Uterus (tissue), 2 donors: ENCODE data around the gene RFESD.

ENCODE experiments used
- CTCF ChIP-seq, 4 experiments: fragments of 200-600 bp in 2 of 4; fragments of 450-650 bp in 2 of 4; sonication (generic) in 2 of 4; IDR thresholded peaks; one replicate each; pipeline ENCODE4 v1.5.1; 2016 to 2019; ENCODE audit warnings: antibody characterized with exemption in 4 of 4, mild to moderate bottlenecking in 2 of 4, moderate library complexity in 1 of 4
- POLR2A ChIP-seq, 2 donors: fragments of 450-650 bp; IDR thresholded peaks; one replicate each; pipeline ENCODE4 v1.6.1; 2016; ENCODE audit warnings: antibody characterized with exemption in 2 of 2, mild to moderate bottlenecking in 1 of 2, moderate library complexity in 1 of 2

DNA sequence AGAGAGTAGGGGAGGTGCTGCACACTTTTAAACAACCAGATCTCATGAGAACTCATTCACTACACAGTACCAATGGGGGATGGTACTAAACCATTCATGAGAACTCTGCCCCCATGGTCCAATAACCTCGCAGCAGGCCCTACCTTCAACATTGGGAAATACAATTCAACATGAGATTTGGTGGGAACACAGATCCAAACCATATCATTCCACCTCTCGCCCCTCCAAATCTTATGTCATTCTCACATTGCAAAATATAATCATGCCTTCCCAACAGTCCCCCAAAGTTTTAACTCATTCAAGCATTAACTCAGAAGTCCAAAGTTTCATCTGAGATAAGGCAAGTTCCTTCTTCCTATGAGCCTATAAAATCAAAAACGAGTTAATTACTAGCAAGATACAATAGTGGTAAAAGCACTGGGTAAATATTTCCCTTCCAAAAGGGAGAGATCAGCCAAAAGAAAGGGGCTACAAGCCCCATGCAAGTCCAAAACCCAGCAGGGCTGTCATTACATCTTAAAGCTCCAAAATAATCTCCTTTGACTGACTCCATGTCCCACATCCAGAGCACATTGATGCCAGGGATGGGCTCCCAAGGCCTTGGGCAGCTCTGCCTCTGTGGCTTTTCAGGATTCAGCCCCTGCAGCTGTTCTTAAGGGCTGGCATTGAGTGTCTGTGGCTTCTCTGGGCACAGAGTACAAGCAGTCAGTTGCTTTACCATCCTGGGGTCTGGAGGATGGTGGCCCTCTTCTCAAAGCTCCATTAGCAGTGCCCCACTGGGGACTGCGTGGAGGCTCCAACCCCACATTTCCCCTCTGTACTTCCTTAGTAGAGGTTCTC, 18.4 kb upstream of the RFESD start:
- no peak for TF ChIP-seq CTCF (IDR thresholded peaks at IDR 0.05)
- TF ChIP-seq POLR2A (IDR thresholded peaks at IDR 0.05): no peak
